Endothelial cell of umbilical vein (primary cell): ENCODE results near the gene GPN3. TPM values are rescaled to one million over a fixed set of nuclear protein-coding genes. Genes with fewer than 3 reads are reported as not detected.
"Not testable (repeated sequence)": the region's sequence is repeated elsewhere in the genome, so short reads cannot be mapped to it uniquely, and the experiment has no call there.

Source experiments
- BruUV-seq: library from RNA; stranded (reverse); fragments of 400-500 nt; replicated peaks from 2 replicates; lab custom pipeline; 2021; lab: Mats Ljungman, UMichigan
- CTCF ChIA-PET: fragments of 300-600, 350-600 bp; sonication (Branson Sonifier 250); formaldehyde crosslinking; loops from one replicate; lab custom pipeline; 2021; ENCODE audit warnings: antibody characterized with exemption, inconsistent platforms; lab: Charles Lee
- POLR2A ChIA-PET: fragments of 300-600, 350-600 bp; sonication (Branson Sonifier 250); formaldehyde crosslinking; loops from one replicate; lab custom pipeline; 2021; ENCODE audit warnings: antibody characterized with exemption, inconsistent platforms; lab: Charles Lee
- DNase-seq: peaks from one replicate; pipeline ENCODE4 v3.0.0-alpha.2; 2011; ENCODE audit warnings: low read depth, low spot score
- FAIRE-seq: peaks from 2 replicates; lab custom pipeline; 2011; peaks lifted over from hg19 to GRCh38; lab: Jason Lieb, UNC
- H2AFZ ChIP-seq: 2 replicates; pipeline ENCODE4 v1.6.0; 2012; ENCODE audit warnings: low read depth, low read length, control low read depth, inconsistent platforms
- H3K27ac ChIP-seq: 2 replicates; pipeline ENCODE4 v1.5.1; 2011; ENCODE audit warnings: low read depth, mild to moderate bottlenecking, control low read depth, low read length, moderate library complexity; ENCODE audit not compliant: insufficient read depth
- H3K27me3 ChIP-seq, 2 experiments: 2 replicates each; pipeline versions ENCODE4 v1.6.0 to v1.6.1; 2011; ENCODE audit warnings: low read length in 2 of 2, mixed read lengths in 1 of 2; ENCODE audit not compliant: control insufficient read depth in 2 of 2, insufficient read depth in 2 of 2
- H3K36me3 ChIP-seq, 2 experiments: 2 replicates in 1 of 2; 3 replicates in 1 of 2; pipeline ENCODE4 v1.5.1; 2011; ENCODE audit warnings: low read length in 2 of 2, mild to moderate bottlenecking in 1 of 2, moderate library complexity in 1 of 2; ENCODE audit not compliant: control insufficient read depth in 2 of 2, insufficient read depth in 2 of 2; ENCODE audit errors: extremely low read depth in 1 of 2
- H3K4me1 ChIP-seq: 3 replicates; pipeline ENCODE4 v1.5.1; 2011; ENCODE audit warnings: mild to moderate bottlenecking, low read length; ENCODE audit not compliant: control insufficient read depth, insufficient read depth; ENCODE audit errors: extremely low read depth
- H3K4me2 ChIP-seq: 2 replicates; pipeline ENCODE4 v1.6.1; 2011; ENCODE audit warnings: low read length, control low read depth, mixed read lengths; ENCODE audit not compliant: insufficient read depth
- H3K4me3 ChIP-seq, 3 experiments: fragments of 200-600 bp in 1 of 3; sonication (generic), shearing (Covaris generic) in 1 of 3; replicated peaks in 1 of 3; 2 replicates each; pipeline ENCODE4 v1.5.1; 2011 to 2016; ENCODE audit warnings: control low read depth in 3 of 3, low read length in 3 of 3, mild to moderate bottlenecking in 2 of 3, inconsistent platforms in 1 of 3, low read depth in 1 of 3, moderate library complexity in 1 of 3; ENCODE audit not compliant: insufficient read depth in 1 of 3
- H3K79me2 ChIP-seq: 2 replicates; pipeline ENCODE4 v1.6.0; 2012; ENCODE audit warnings: low read length, inconsistent platforms; ENCODE audit not compliant: control insufficient read depth, insufficient read depth
- H3K9ac ChIP-seq: replicated peaks from 2 replicates; pipeline ENCODE3; 2011; ENCODE audit warnings: low read length, control low read depth; ENCODE audit not compliant: insufficient read depth; ENCODE audit errors: extremely low read depth
- H3K9me1 ChIP-seq: replicated peaks from 3 replicates; pipeline ENCODE4 v1.6.0; 2011; ENCODE audit warnings: mild to moderate bottlenecking, low read length; ENCODE audit not compliant: control insufficient read depth, insufficient read depth; ENCODE audit errors: extremely low read depth
- H3K9me3 ChIP-seq: replicated peaks from 2 replicates; pipeline ENCODE4 v1.5.1; 2012; ENCODE audit warnings: low read length, inconsistent platforms; ENCODE audit not compliant: control insufficient read depth, insufficient read depth
- H4K20me1 ChIP-seq: replicated peaks from 2 replicates; pipeline ENCODE3; 2011; ENCODE audit warnings: mild to moderate bottlenecking, low read length; ENCODE audit not compliant: control insufficient read depth, insufficient read depth; ENCODE audit errors: extremely low read depth
- FOS ChIP-seq: IDR thresholded peaks from 2 replicates; pipeline ENCODE4 v1.6.1; 2011; ENCODE audit warnings: mild to moderate bottlenecking, low read length, moderate library complexity, borderline replicate concordance; ENCODE audit not compliant: insufficient read depth
- GATA2 ChIP-seq: IDR thresholded peaks from 2 replicates; pipeline ENCODE4 v1.7.0; 2011; ENCODE audit warnings: low read depth, mild to moderate bottlenecking, moderate library complexity, mixed read lengths, low read length; ENCODE audit not compliant: insufficient read length, insufficient read depth
- JUN ChIP-seq: IDR thresholded peaks from 2 replicates; pipeline ENCODE4 v1.6.1; 2011; ENCODE audit warnings: borderline replicate concordance, low read depth; ENCODE audit not compliant: insufficient read length, insufficient read depth
- MAX ChIP-seq: IDR thresholded peaks from 2 replicates; pipeline ENCODE4 v1.6.1; 2011; ENCODE audit not compliant: insufficient read depth, insufficient read length
- MYC ChIP-seq: IDR thresholded peaks from one replicate; pipeline ENCODE4 v1.6.1; 2011; ENCODE audit warnings: mild to moderate bottlenecking, low read depth, low read length
- POLR2A ChIP-seq: IDR thresholded peaks from 2 replicates; pipeline ENCODE4 v1.6.1; 2012; ENCODE audit warnings: low read depth, mild to moderate bottlenecking, control low read depth, low read length
- POLR2AphosphoS5 ChIP-seq: IDR thresholded peaks from 2 replicates; pipeline ENCODE4 v1.6.1; 2012; ENCODE audit warnings: low read depth, mild to moderate bottlenecking, control low read depth, low read length, moderate library complexity; ENCODE audit not compliant: insufficient read depth
- dilution Hi-C: fragments of 300-500 bp; cut with MboI; formaldehyde crosslinking; loops from one replicate; pipeline ENCODE4 v1.15.0; 2019; ENCODE audit warnings: low sequenced_read_pairs; ENCODE audit not compliant: extremely low pct_ligation_motif_present
- intact Hi-C: fragments of 100-400 bp; cut with micrococcal nuclease; formaldehyde crosslinking; loops from one replicate; pipeline ENCODE4 v1.10.0; 2022
- polyA plus RNA-seq, 4 experiments: library from polyadenylated mRNA; depleted of rRNA in 3 of 4; stranded (reverse) in 3 of 4; unstranded in 1 of 4; fragments of >200 nt; gene quantifications; 2 replicates each; pipeline versions ENCODE4 v1.2.1 to v1.2.3, GENCODE V29; 2011 to 2012; ENCODE audit warnings: missing spikeins in 1 of 4
- total RNA-seq: library from RNA; stranded (reverse); gene quantifications from 2 replicates; pipeline ENCODE4 v1.2.3, GENCODE V29; 2021

The GPN3 gene
- total and polyA plus RNA-seq, 2 donors (not counting 3 experiments of a cell fraction or from before 2014, with no cell fraction given): 26.6 to 29.6 TPM

- Histone ChIP-seq H2AFZ (no peak overlapping the region), H3K9me1 (no peaks in the 10 kb centered on the region), H3K4me1 (peaks cover 13% of the 10 kb centered on the region), H3K27me3 (no peaks in the 10 kb centered on the region), H3K4me3 (no peak overlapping the region), H3K9me3 (no peaks in the 10 kb centered on the region), H3K36me3 (peaks cover 2% of the 10 kb centered on the region in 2 experiments), H4K20me1 (no peaks in the 10 kb centered on the region), H3K9ac (peak overlapping the region; percentile 86), H3K4me2 (peak overlapping the region; percentile 97), H3K79me2 (peaks cover 22% of the 10 kb centered on the region), H3K27ac (no peak overlapping the region)
- FAIRE-seq (no peak), DNase-seq (no peak)
- dilution Hi-C loops (no loop called here), intact Hi-C loops (loop anchor here (5.0 kb wide), 1 partner anchor 116 kb away; the partner anchor contains the start of gene PPTC7)
- BruUV-seq: no TSS peak
- TF ChIP-seq MAX (no peak), MYC (no peak), JUN (no peak), POLR2A (no peak), FOS (no peak), POLR2AphosphoS5 (no peak), GATA2 (no peak)
- ChIA-PET CTCF (interaction anchor here (3.8 kb wide), 1 partner anchor 135 kb away, joined by 99 read pairs; no protein-coding TSS in a partner anchor), POLR2A (no interaction called here)
Observed at GRCh38 chr12:110466791-110467190, 1.3 kb downstream of the GPN3 start.

GRCh38 chr12:110465765-110466164, 2.3 kb downstream of the GPN3 start:
- H3K4me2 ChIP-seq, H3K9ac ChIP-seq, POLR2A ChIA-PET, H2AFZ ChIP-seq, DNase-seq, H4K20me1 ChIP-seq, H3K4me3 ChIP-seq, H3K27me3 ChIP-seq, H3K27ac ChIP-seq, FAIRE-seq, H3K9me3 ChIP-seq, BruUV-seq, dilution Hi-C loops, H3K36me3 ChIP-seq, H3K9me1 ChIP-seq: not testable (repeated sequence)
- CTCF ChIA-PET: interaction anchor here (0.7 kb wide), 1 partner anchor 16 kb away, joined by 3 read pairs; the partner anchor contains the start of gene ARPC3
- intact Hi-C loops: loop anchor here (5.0 kb wide), 1 partner anchor 117 kb away; the partner anchor contains the start of gene PPTC7
- Histone ChIP-seq H3K79me2 (peaks cover 22% of the 10 kb centered on the region), H3K4me1 (peaks cover 13% of the 10 kb centered on the region)
